ENCODE measurements around the gene TRABD.

Gene TRABD

DNA sequence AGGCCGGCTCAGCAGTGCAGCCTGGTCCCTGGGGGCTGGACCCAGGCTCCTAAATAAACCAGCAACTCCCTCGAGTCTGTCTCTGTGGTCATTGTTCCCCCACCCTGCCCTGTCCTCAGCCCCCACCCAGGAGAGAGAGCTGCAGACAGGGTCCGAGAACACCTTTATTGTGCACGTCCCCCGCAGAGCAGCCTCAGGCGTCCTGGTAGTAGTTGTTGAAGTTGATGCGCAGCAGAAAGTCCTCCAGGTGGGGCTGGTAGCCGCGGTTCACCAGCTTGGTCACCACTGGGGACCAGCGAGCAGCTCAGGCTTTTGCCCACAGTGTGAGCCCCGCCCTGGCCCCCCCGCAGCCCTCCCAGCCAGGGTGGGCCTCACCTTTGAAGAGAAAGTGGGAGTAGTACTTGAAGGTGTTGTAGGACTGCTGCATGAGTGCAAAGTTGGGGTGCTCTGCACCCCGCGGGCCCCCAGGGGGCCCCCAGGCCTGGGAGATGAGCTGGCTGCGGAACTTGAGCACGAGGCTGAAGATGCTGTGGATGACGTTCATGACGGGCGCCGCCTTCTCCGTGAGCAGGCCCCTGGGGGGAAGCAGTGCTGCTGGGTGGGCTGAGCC, 31.9 kb downstream of the TRABD start:
- Histone ChIP-seq H3K14ac (ENCODE audit: low read length) (no peak overlapping the region), H3K27me3 (ENCODE audit: insufficient read depth, low read length) (no peaks in the 10 kb centered on the region), H3K23ac (ENCODE audit: low read length) (no peak overlapping the region), H4K8ac (ENCODE audit: low read depth, low read length) (no peak overlapping the region), H3K9me3 (ENCODE audit: insufficient read depth, low read depth, low read length) (peaks cover 11% of the 10 kb centered on the region), H3K18ac (ENCODE audit: low read length) (no peak overlapping the region), H2BK120ac (ENCODE audit: insufficient read depth, low read length, poor library complexity) (no peak overlapping the region), H3K9ac (ENCODE audit: low read length) (no peak overlapping the region), H2BK5ac (ENCODE audit: low read depth, low read length, poor library complexity) (no peak overlapping the region), H3K79me2 (ENCODE audit: control insufficient read depth, insufficient read depth, low read length, poor library complexity) (no peaks in the 10 kb centered on the region), H3K36me3 (ENCODE audit: control insufficient read depth in 1 of 2, insufficient read depth in 2 of 2, low read length in 2 of 2) (peaks cover 90% of the 10 kb centered on the region in 2 experiments), H3K27ac (ENCODE audit: low read depth, low read length) (no peak overlapping the region), H3K4me2 (ENCODE audit: low read length) (no peak overlapping the region), H2AK5ac (ENCODE audit: low read length) (no peak overlapping the region), H4K12ac (ENCODE audit: low read depth, low read length) (no peak overlapping the region), H3K79me1 (ENCODE audit: low read length) (no peaks in the 10 kb centered on the region), H3K4me3 (ENCODE audit: low read depth, low read length) (no peak overlapping the region), H2AFZ (ENCODE audit: insufficient read depth, low read length, poor library complexity) (no peak overlapping the region), H3K4me1 (ENCODE audit: control insufficient read depth in 1 of 2, insufficient read depth in 2 of 2, low read length in 2 of 2) (no peaks in the 10 kb centered on the region), H2BK12ac (ENCODE audit: low read length) (no peak overlapping the region), H3K4ac (ENCODE audit: low read depth, low read length) (no peak overlapping the region), H4K91ac (ENCODE audit: low read depth, low read length) (no peak overlapping the region)
- no CpG with 5 or more reads among the region's 21 CpGs for WGBS (ENCODE audit: extremely low coverage, insufficient coverage, insufficient read length)
- DNase-seq: no peak

DNA sequence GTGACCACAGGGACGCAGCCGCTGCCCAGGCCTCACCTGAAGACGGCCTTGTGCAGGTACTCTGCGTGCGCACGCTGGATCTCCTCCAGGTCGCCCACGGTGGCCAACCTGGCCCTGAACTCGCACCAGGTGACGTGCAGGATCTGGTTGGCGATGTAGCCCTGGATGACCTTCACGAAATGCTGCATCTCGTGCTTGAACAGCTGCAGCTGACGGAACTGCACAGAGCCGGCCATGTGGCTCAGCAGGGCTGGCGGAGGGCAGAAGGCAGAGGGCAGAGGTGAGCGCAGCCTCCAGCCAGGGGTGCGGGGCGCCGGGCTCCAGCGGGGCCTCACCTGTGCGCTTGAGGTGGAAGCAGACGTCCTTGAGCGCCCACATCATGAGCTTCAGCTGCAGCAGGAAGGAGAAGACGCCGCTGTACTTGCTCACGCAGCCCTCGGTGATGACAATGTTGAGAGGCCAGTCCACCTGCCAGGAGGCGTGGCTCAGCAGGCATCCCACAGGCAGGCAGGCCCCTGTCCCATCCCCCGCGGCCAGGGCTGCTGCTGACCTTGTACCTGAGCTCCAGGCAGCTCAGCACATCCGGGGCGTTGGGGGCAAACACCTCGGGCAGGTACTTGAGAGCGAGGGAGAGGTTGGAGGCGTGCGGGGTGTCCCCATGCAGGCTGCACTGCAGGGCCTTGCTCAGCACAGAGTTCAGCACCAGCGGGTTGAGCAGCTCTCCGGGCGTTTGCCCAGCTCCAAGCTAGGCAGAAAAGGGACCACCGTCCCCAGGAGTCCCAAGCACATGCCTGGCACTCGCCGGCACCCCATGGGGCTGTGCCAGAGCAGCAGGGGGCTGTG, 32.7 kb downstream of the TRABD start:
- H2AK5ac ChIP-seq (ENCODE audit: low read length): no peak overlapping the region
- H3K4me1 ChIP-seq (ENCODE audit: control insufficient read depth in 1 of 2, insufficient read depth in 2 of 2, low read length in 2 of 2): no peaks in the 10 kb centered on the region
- H3K36me3 ChIP-seq (ENCODE audit: control insufficient read depth in 1 of 2, insufficient read depth in 2 of 2, low read length in 2 of 2): peaks cover 90% of the 10 kb centered on the region in 2 experiments
- no peak overlapping the region for H3K18ac ChIP-seq (ENCODE audit: low read length)
- no peaks in the 10 kb centered on the region for H3K79me1 ChIP-seq (ENCODE audit: low read length)
- no peak for DNase-seq
- no peak overlapping the region for H2AFZ ChIP-seq (ENCODE audit: insufficient read depth, low read length, poor library complexity)
- no peak overlapping the region for H3K9ac ChIP-seq (ENCODE audit: low read length)
- no peak overlapping the region for H2BK5ac ChIP-seq (ENCODE audit: low read depth, low read length, poor library complexity)
- no CpG with 5 or more reads among the region's 43 CpGs for WGBS (ENCODE audit: extremely low coverage, insufficient coverage, insufficient read length)
- H2BK12ac ChIP-seq (ENCODE audit: low read length): no peak overlapping the region
- H3K4ac ChIP-seq (ENCODE audit: low read depth, low read length): no peak overlapping the region
- no peak overlapping the region for H3K27ac ChIP-seq (ENCODE audit: low read depth, low read length)
- no peak overlapping the region for H3K4me2 ChIP-seq (ENCODE audit: low read length)
- no peak overlapping the region for H3K23ac ChIP-seq (ENCODE audit: low read length)
- H3K4me3 ChIP-seq (ENCODE audit: low read depth, low read length): no peak overlapping the region
- no peak overlapping the region for H2BK120ac ChIP-seq (ENCODE audit: insufficient read depth, low read length, poor library complexity)
- no peak overlapping the region for H4K12ac ChIP-seq (ENCODE audit: low read depth, low read length)
- no peak overlapping the region for H4K8ac ChIP-seq (ENCODE audit: low read depth, low read length)
- H3K27me3 ChIP-seq (ENCODE audit: insufficient read depth, low read length): no peaks in the 10 kb centered on the region
- no peak overlapping the region for H3K14ac ChIP-seq (ENCODE audit: low read length)
- H3K79me2 ChIP-seq (ENCODE audit: control insufficient read depth, insufficient read depth, low read length, poor library complexity): no peaks in the 10 kb centered on the region
- peaks cover 10% of the 10 kb centered on the region for H3K9me3 ChIP-seq (ENCODE audit: insufficient read depth, low read depth, low read length)
- no peak overlapping the region for H4K91ac ChIP-seq (ENCODE audit: low read depth, low read length)

GRCh38 chr22:50218996-50219727, 33.4 kb downstream of the TRABD start:
- no peak overlapping the region for H3K14ac ChIP-seq (ENCODE audit: low read length)
- H3K27ac ChIP-seq (ENCODE audit: low read depth, low read length): no peak overlapping the region
- no peaks in the 10 kb centered on the region for H3K79me1 ChIP-seq (ENCODE audit: low read length)
- H3K9ac ChIP-seq (ENCODE audit: low read length): no peak overlapping the region
- no peak overlapping the region for H3K23ac ChIP-seq (ENCODE audit: low read length)
- H2BK12ac ChIP-seq (ENCODE audit: low read length): no peak overlapping the region
- H3K4me3 ChIP-seq (ENCODE audit: low read depth, low read length): no peak overlapping the region
- no peak overlapping the region for H2AK5ac ChIP-seq (ENCODE audit: low read length)
- H4K91ac ChIP-seq (ENCODE audit: low read depth, low read length): no peak overlapping the region
- peak in 1 of 2 donors; percentile 18 for DNase-seq
- no peaks in the 10 kb centered on the region for H3K4me1 ChIP-seq (ENCODE audit: control insufficient read depth in 1 of 2, insufficient read depth in 2 of 2, low read length in 2 of 2)
- peaks cover 90 to 91% of the 10 kb centered on the region in 2 experiments for H3K36me3 ChIP-seq (ENCODE audit: control insufficient read depth in 1 of 2, insufficient read depth in 2 of 2, low read length in 2 of 2)
- no peak overlapping the region for H4K8ac ChIP-seq (ENCODE audit: low read depth, low read length)
- no CpG with 5 or more reads among the region's 42 CpGs for WGBS (ENCODE audit: extremely low coverage, insufficient coverage, insufficient read length)
- H3K4me2 ChIP-seq (ENCODE audit: low read length): no peak overlapping the region
- H3K79me2 ChIP-seq (ENCODE audit: control insufficient read depth, insufficient read depth, low read length, poor library complexity): no peaks in the 10 kb centered on the region
- no peak overlapping the region for H3K4ac ChIP-seq (ENCODE audit: low read depth, low read length)
- no peak overlapping the region for H2AFZ ChIP-seq (ENCODE audit: insufficient read depth, low read length, poor library complexity)
- no peak overlapping the region for H2BK5ac ChIP-seq (ENCODE audit: low read depth, low read length, poor library complexity)
- H3K27me3 ChIP-seq (ENCODE audit: insufficient read depth, low read length): no peaks in the 10 kb centered on the region
- H3K9me3 ChIP-seq (ENCODE audit: insufficient read depth, low read depth, low read length): peaks cover 10% of the 10 kb centered on the region
- no peak overlapping the region for H3K18ac ChIP-seq (ENCODE audit: low read length)
- H4K12ac ChIP-seq (ENCODE audit: low read depth, low read length): no peak overlapping the region
- no peak overlapping the region for H2BK120ac ChIP-seq (ENCODE audit: insufficient read depth, low read length, poor library complexity)

DNA sequence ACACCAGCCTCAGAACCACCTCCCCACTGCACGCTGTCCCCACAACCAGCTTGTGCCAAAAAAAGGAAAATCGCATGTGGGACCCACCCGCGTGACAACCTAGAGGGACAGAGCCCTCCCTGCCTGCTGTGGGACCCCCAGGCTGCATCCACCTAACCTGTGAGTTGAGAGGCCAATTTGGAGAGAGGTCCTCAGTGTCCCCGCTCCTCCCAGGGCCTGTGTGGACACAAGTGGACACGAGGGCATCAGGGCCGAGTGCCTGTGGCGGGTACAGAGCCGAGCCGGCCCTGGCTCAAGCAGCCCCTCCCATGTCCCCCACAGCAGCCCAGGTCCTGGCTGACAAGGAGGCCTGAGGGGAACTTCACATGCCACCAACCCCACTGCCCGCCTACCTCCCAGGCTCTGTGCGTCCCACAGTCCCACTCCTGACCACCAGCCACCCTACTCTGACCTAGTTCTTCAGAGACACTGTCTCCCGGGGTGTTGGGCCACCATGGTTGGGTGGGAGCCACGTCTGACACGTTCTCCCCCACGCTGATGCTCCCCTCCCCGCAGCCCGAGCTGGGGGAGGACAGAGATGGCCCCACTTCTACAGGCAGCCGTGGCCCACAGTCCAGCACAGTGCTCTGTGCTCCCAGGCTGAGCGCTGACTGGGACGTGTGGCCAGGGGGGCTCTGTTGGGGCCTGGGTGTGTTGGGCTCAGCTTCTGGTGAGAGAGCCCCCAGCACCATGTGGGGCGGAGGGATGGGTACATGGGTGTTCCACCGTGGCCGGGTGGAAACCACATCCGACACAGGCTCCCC, 34.3 kb downstream of the TRABD start:
- H2AK5ac ChIP-seq (ENCODE audit: low read length): no peak overlapping the region
- no peak overlapping the region for H3K4me2 ChIP-seq (ENCODE audit: low read length)
- H2BK12ac ChIP-seq (ENCODE audit: low read length): no peak overlapping the region

More for the DNA sequence above, 34.3 kb downstream of the TRABD start:
- Histone ChIP-seq H3K36me3 (ENCODE audit: control insufficient read depth in 1 of 2, insufficient read depth in 2 of 2, low read length in 2 of 2) (peaks cover 89% of the 10 kb centered on the region in 2 experiments), H3K4me3 (ENCODE audit: low read depth, low read length) (no peak overlapping the region), H2AFZ (ENCODE audit: insufficient read depth, low read length, poor library complexity) (no peak overlapping the region), H2BK120ac (ENCODE audit: insufficient read depth, low read length, poor library complexity) (no peak overlapping the region), H4K12ac (ENCODE audit: low read depth, low read length) (no peak overlapping the region), H3K9me3 (ENCODE audit: insufficient read depth, low read depth, low read length) (peaks cover 10% of the 10 kb centered on the region), H3K27ac (ENCODE audit: low read depth, low read length) (no peak overlapping the region), H3K18ac (ENCODE audit: low read length) (no peak overlapping the region), H4K91ac (ENCODE audit: low read depth, low read length) (no peak overlapping the region), H3K4ac (ENCODE audit: low read depth, low read length) (no peak overlapping the region), H3K27me3 (ENCODE audit: insufficient read depth, low read length) (no peaks in the 10 kb centered on the region), H2BK5ac (ENCODE audit: low read depth, low read length, poor library complexity) (no peak overlapping the region), H4K8ac (ENCODE audit: low read depth, low read length) (no peak overlapping the region), H3K4me1 (ENCODE audit: control insufficient read depth in 1 of 2, insufficient read depth in 2 of 2, low read length in 2 of 2) (no peaks in the 10 kb centered on the region), H3K79me1 (ENCODE audit: low read length) (no peaks in the 10 kb centered on the region), H3K9ac (ENCODE audit: low read length) (no peak overlapping the region), H3K14ac (ENCODE audit: low read length) (no peak overlapping the region), H3K23ac (ENCODE audit: low read length) (no peak overlapping the region), H3K79me2 (ENCODE audit: control insufficient read depth, insufficient read depth, low read length, poor library complexity) (no peaks in the 10 kb centered on the region)
- no CpG with 5 or more reads among the region's 25 CpGs for WGBS (ENCODE audit: extremely low coverage, insufficient coverage, insufficient read length)
- no peak for DNase-seq

Data from trophoblast cell (in vitro differentiated cells and primary cell).